HUES48 (cell line): ENCODE data around the gene PROX1.
A peak's percentile ranks its signal among the peaks of the same experiment; 100 is the strongest.
"Not testable (repeated sequence)": the region's sequence is repeated elsewhere in the genome, so short reads cannot be mapped to it uniquely, and the experiment has no call there.

Experiments
- H3K27ac ChIP-seq: one replicate; pipeline ENCODE4 v1.7.0; 2013; ENCODE audit warnings: low read depth, low read length, inconsistent platforms
- H3K27me3 ChIP-seq: 2 replicates; pipeline ENCODE4 v1.6.1; 2013; ENCODE audit warnings: mild to moderate bottlenecking, low read length; ENCODE audit not compliant: control insufficient read depth, insufficient read depth
- H3K36me3 ChIP-seq: 2 replicates; pipeline ENCODE4 v1.6.1; 2013; ENCODE audit warnings: low read length; ENCODE audit not compliant: control insufficient read depth, insufficient read depth
- H3K4me1 ChIP-seq: 2 replicates; pipeline ENCODE4 v1.6.1; 2013; ENCODE audit warnings: mild to moderate bottlenecking, low read length; ENCODE audit not compliant: control insufficient read depth, insufficient read depth
- H3K4me3 ChIP-seq: 2 replicates; pipeline ENCODE4 v1.5.1; 2013; ENCODE audit warnings: mild to moderate bottlenecking, low read depth, low read length
- H3K9ac ChIP-seq: 2 replicates; pipeline ENCODE4 v1.6.1; 2013; ENCODE audit warnings: mild to moderate bottlenecking, low read depth, low read length, moderate library complexity
- H3K9me3 ChIP-seq: 2 replicates; pipeline ENCODE4 v1.6.1; 2013; ENCODE audit warnings: low read length; ENCODE audit not compliant: control insufficient read depth, insufficient read depth

The PROX1 gene

GRCh38 chr1:214074477-214074876 lies 86.7 kb downstream of the PROX1 start:
- Histone ChIP-seq H3K36me3 (no peaks in the 10 kb centered on the region), H3K9me3 (no peaks in the 10 kb centered on the region), H3K4me3 (no peak overlapping the region), H3K27ac (no peak overlapping the region), H3K4me1 (peaks cover 12% of the 10 kb centered on the region), H3K27me3 (no peaks in the 10 kb centered on the region), H3K9ac (no peak overlapping the region)

GRCh38 chr1:214075305-214075998 lies 87.7 kb downstream of the PROX1 start:
- peaks cover 12% of the 10 kb centered on the region for H3K4me1 ChIP-seq
- no peak overlapping the region for H3K9ac ChIP-seq
- no peaks in the 10 kb centered on the region for H3K27me3 ChIP-seq
- H3K9me3 ChIP-seq, result no peaks in the 10 kb centered on the region
- no peaks in the 10 kb centered on the region for H3K36me3 ChIP-seq
- no peak overlapping the region for H3K4me3 ChIP-seq
- no peak overlapping the region for H3K27ac ChIP-seq

- H3K4me1 ChIP-seq, result peaks cover 12% of the 10 kb centered on the region
- no peaks in the 10 kb centered on the region for H3K36me3 ChIP-seq
- H3K9me3 ChIP-seq, result no peaks in the 10 kb centered on the region
- no peak overlapping the region for H3K9ac ChIP-seq
- H3K27ac ChIP-seq, result no peak overlapping the region
- H3K4me3 ChIP-seq, result no peak overlapping the region
- H3K27me3 ChIP-seq, result no peaks in the 10 kb centered on the region
Observed at GRCh38 chr1:214075999-214076707, 88.4 kb downstream of the PROX1 start.

GRCh38 chr1:214076708-214077065 lies 88.9 kb downstream of the PROX1 start:
- H3K27me3 ChIP-seq, result no peaks in the 10 kb centered on the region
- H3K4me3 ChIP-seq, result no peak overlapping the region
- H3K27ac ChIP-seq, result no peak overlapping the region
- H3K4me1 ChIP-seq, result peaks cover 12% of the 10 kb centered on the region
- H3K9ac ChIP-seq, result no peak overlapping the region
- H3K9me3 ChIP-seq, result no peaks in the 10 kb centered on the region
- no peaks in the 10 kb centered on the region for H3K36me3 ChIP-seq

- Histone ChIP-seq H3K27me3 (no peaks in the 10 kb centered on the region), H3K27ac (peak overlapping the region; percentile 21), H3K9ac (no peak overlapping the region), H3K4me3 (no peak overlapping the region), H3K36me3 (no peaks in the 10 kb centered on the region), H3K4me1 (peaks cover 12% of the 10 kb centered on the region), H3K9me3 (no peaks in the 10 kb centered on the region)
Observed at GRCh38 chr1:214078950-214079349, 91.2 kb downstream of the PROX1 start.

- no peaks in the 10 kb centered on the region for H3K36me3 ChIP-seq
- no peak overlapping the region for H3K9ac ChIP-seq
Observed at GRCh38 chr1:214085325-214085724, 97.6 kb downstream of the PROX1 start.

GRCh38 chr1:214086945-214087344 lies 99.2 kb downstream of the PROX1 start:
- Histone ChIP-seq H3K27me3 (no peaks in the 10 kb centered on the region), H3K4me3 (no peak overlapping the region), H3K27ac (no peak overlapping the region), H3K4me1 (peaks cover 11% of the 10 kb centered on the region; the same call in 1 of the 2 replicates), H3K36me3 (no peaks in the 10 kb centered on the region), H3K9ac (no peak overlapping the region), H3K9me3 (no peaks in the 10 kb centered on the region)

More at GRCh38 chr1:214085325-214085724, 97.6 kb downstream of the PROX1 start:
- no peaks in the 10 kb centered on the region for H3K9me3 ChIP-seq
- no peaks in the 10 kb centered on the region for H3K27me3 ChIP-seq
- H3K4me1 ChIP-seq, result peaks cover 11% of the 10 kb centered on the region; the same call in 1 of the 2 replicates
- H3K27ac ChIP-seq, result no peak overlapping the region
- no peak overlapping the region for H3K4me3 ChIP-seq

GRCh38 chr1:214089003-214089402 lies 101.2 kb downstream of the PROX1 start:
- H3K9ac ChIP-seq, H3K36me3 ChIP-seq, H3K4me3 ChIP-seq, H3K9me3 ChIP-seq, H3K27me3 ChIP-seq, H3K27ac ChIP-seq: not testable (repeated sequence)
- peaks cover 11% of the 10 kb centered on the region; the same call in 1 of the 2 replicates for H3K4me1 ChIP-seq
